ENCODE data around the gene L1CAM.

DNA sequence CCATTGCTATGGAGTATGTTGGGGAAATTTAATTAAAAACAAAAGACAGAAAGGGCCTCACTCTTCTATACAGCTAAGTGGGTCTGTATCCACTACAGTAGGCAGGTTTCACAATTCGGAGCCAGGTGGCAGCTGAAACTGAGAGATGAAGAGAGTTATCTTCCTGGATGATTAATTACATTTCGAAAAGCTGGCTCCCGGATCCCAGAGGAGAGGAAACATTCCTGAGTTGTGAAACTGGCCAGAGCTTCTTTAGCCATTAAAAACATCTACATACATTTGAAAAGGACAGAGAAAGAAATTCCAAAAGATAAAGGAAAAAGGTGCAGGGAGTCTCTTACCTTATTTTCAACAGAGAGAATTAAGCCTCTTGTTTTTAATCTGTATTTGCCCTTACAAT is 40.1 kb downstream of the L1CAM start:
- TF ChIP-seq CTCF (IDR thresholded peaks at IDR 0.05), result no peak
- TF ChIP-seq POLR2A (IDR thresholded peaks at IDR 0.05), result no peak

Data from lower leg skin (tissue), 3 donors.